ENCODE data around the gene ZNF575. TPM values are rescaled to one million over a fixed set of nuclear protein-coding genes. Genes with fewer than 3 reads are reported as not detected.

Gene ZNF575
- total RNA-seq, 1 experiment from 2014 or later = not detected

DNA sequence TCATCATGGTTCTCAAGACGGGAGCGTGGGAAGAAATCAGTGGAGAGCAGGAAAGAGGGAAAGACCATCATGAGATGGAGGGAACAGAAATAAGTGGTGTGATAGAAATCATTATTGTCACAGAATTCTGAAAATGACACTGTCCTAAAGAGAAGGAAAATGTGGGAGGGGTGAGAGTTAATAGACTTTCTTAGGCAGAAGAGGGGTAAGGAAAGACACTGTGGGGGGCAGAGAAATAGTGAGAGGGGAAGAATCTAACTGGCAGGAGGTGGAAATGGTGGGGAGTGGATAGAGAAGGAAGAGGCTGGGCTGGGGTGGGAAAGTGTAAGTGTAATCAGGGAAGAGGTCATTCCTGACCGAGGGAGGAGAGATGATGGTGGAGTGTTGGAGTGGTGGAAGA lies 45.8 kb downstream of the ZNF575 start:
- no peak overlapping the region for H4K5ac ChIP-seq (ENCODE audit: insufficient read length, low read depth, low read length)
- no peak overlapping the region for H4K8ac ChIP-seq (replicated peaks; ENCODE audit: insufficient read length, low read depth, low read length)
- no peak overlapping the region for H4K91ac ChIP-seq (ENCODE audit: insufficient read length, low read depth, low read length)
- no peak overlapping the region for H3K18ac ChIP-seq (ENCODE audit: insufficient read length, low read depth, low read length)
- no peak overlapping the region for H2BK15ac ChIP-seq (ENCODE audit: low read depth, low read length)
- no peak overlapping the region for H3K56ac ChIP-seq (ENCODE audit: insufficient read length, low read depth, low read length)
- Mint-ChIP-seq H3K36me3 (ENCODE audit: insufficient read depth in 1 of 3, low read depth in 3 of 3) (peaks cover 2 to 8% (median 3%) of the 10 kb centered on the region in 3 experiments; a peak in 3 of 7 replicates), H3K4me1 (peaks cover 37 to 51% of the 10 kb centered on the region in 2 experiments), H3K27me3 (ENCODE audit: low read depth) (no peaks in the 10 kb centered on the region), H3K9me3 (no peaks in the 10 kb centered on the region), H3K4me3 (peak overlapping the region; percentile 86 to 92), H3K27ac (peak overlapping the region in 1 of 3 experiments; percentile 13; a peak in 1 of 7 replicates)
- no peak overlapping the region for H3T11ph ChIP-seq (ENCODE audit: low read length)
- H3K14ac ChIP-seq (ENCODE audit: insufficient read depth, low read length) = no peak overlapping the region
- no CpG with 5 or more reads among the region's 3 CpGs for whole genome bisulfite sequencing (ENCODE audit: extremely low coverage, insufficient read length, low lambda C conversion rate)
- no peaks in the 10 kb centered on the region for H3K9me3 ChIP-seq (ENCODE audit: control insufficient read depth, low read depth, low read length)
- DNase-seq = no peak
- no peak overlapping the region for H2AFZ ChIP-seq (ENCODE audit: low read length)
- no peak overlapping the region for H3K4ac ChIP-seq (ENCODE audit: low read depth, low read length)
- no peak overlapping the region for H3K23ac ChIP-seq (ENCODE audit: insufficient read length, low read depth, low read length)
- H2BK20ac ChIP-seq (ENCODE audit: low read depth, low read length, poor library complexity, severe bottlenecking) = no peak overlapping the region
- H3K4me2 ChIP-seq (ENCODE audit: insufficient read depth, insufficient read length, low read length) = no peak overlapping the region
- H4K20me1 ChIP-seq (ENCODE audit: control insufficient read depth, insufficient read depth, insufficient read length) = no peaks in the 10 kb centered on the region
- no peaks in the 10 kb centered on the region for H3K79me2 ChIP-seq (ENCODE audit: insufficient read depth, low read length)
- no peak overlapping the region for H2BK12ac ChIP-seq (ENCODE audit: insufficient read length, low read depth, low read length)
- H3K9ac ChIP-seq (ENCODE audit: extremely low read depth, insufficient read length, low read length) = no peak overlapping the region
- H3K23me2 ChIP-seq (ENCODE audit: insufficient read length, low read depth, low read length, poor library complexity, severe bottlenecking) = peaks cover 12% of the 10 kb centered on the region
- TF ChIP-seq, protein P1, sequence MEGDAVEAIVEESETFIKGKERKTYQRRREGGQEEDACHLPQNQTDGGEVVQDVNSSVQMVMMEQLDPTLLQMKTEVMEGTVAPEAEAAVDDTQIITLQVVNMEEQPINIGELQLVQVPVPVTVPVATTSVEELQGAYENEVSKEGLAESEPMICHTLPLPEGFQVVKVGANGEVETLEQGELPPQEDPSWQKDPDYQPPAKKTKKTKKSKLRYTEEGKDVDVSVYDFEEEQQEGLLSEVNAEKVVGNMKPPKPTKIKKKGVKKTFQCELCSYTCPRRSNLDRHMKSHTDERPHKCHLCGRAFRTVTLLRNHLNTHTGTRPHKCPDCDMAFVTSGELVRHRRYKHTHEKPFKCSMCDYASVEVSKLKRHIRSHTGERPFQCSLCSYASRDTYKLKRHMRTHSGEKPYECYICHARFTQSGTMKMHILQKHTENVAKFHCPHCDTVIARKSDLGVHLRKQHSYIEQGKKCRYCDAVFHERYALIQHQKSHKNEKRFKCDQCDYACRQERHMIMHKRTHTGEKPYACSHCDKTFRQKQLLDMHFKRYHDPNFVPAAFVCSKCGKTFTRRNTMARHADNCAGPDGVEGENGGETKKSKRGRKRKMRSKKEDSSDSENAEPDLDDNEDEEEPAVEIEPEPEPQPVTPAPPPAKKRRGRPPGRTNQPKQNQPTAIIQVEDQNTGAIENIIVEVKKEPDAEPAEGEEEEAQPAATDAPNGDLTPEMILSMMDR (conservative IDR thresholded peaks at IDR 0.05) = no peak
- H2AK5ac ChIP-seq (ENCODE audit: insufficient read length, low read length) = no peak overlapping the region
- H2BK120ac ChIP-seq (ENCODE audit: low read depth, low read length, poor library complexity, severe bottlenecking) = no peak overlapping the region
- no peak overlapping the region for H2BK5ac ChIP-seq (ENCODE audit: insufficient read length, low read length)
- no peak overlapping the region for H3K27ac ChIP-seq (ENCODE audit: insufficient read length, low read depth, low read length)
- peaks cover 4% of the 10 kb centered on the region; the same call in 1 of the 2 replicates for H3K4me1 ChIP-seq (ENCODE audit: insufficient read depth, low read length)
- H3K79me1 ChIP-seq (ENCODE audit: insufficient read depth, low read depth, low read length, poor library complexity, severe bottlenecking) = no peaks in the 10 kb centered on the region
- no peaks in the 10 kb centered on the region for H3K27me3 ChIP-seq (ENCODE audit: insufficient read depth, low read length)
